GM12878 (cell line): ENCODE data around the gene CSF1R. TPM values are rescaled to one million over a fixed set of nuclear protein-coding genes. Genes with fewer than 3 reads are reported as not detected.

Source experiments
- ATAC-seq: fragments of 200-7000 bp; cut with Tn5 transposase; 3 replicates; pipeline ENCODE4 v1.9.1; 2020; ENCODE audit warnings: mild to moderate bottlenecking, moderate library complexity
- BruUV-seq: library from RNA; stranded (reverse); fragments of 400-500 nt; replicated peaks from 2 replicates; lab custom pipeline; 2021; lab: Mats Ljungman, UMichigan
- CTCF ChIA-PET: fragments of 300-600 bp; sonication (Branson Sonifier 250); formaldehyde crosslinking; extraction: SDS; loops from one replicate; lab custom pipeline; 2021; ENCODE audit warnings: inconsistent platforms; lab: Yijun Ruan, JAX
- POLR2A ChIA-PET: fragments of 350-600 bp; formaldehyde crosslinking; extraction: SDS; loops from one replicate; lab custom pipeline; 2021; ENCODE audit warnings: inconsistent platforms; lab: Charles Lee
- RAD21 ChIA-PET: fragments of 300-600 bp; sonication (Branson Sonifier 250); formaldehyde crosslinking; loops from one replicate; lab custom pipeline; 2023; ENCODE audit warnings: antibody characterized with exemption; ENCODE audit not compliant: unreplicated experiment; lab: Charles Lee
- SMC1A ChIA-PET: fragments of 300-600 bp; sonication (Branson Sonifier 250); formaldehyde crosslinking; loops from one replicate; lab custom pipeline; 2023; ENCODE audit not compliant: unreplicated experiment, uncharacterized antibody; lab: Charles Lee
- DNase-seq: peaks from one replicate; pipeline ENCODE4 v3.0.0-alpha.2; 2011; ENCODE audit warnings: low read depth, low spot score
- FAIRE-seq: peaks from 3 replicates; lab custom pipeline; 2011; peaks lifted over from hg19 to GRCh38; lab: Jason Lieb, UNC
- H2AFZ ChIP-seq: 2 replicates; pipeline ENCODE4 v1.6.0; 2011; ENCODE audit warnings: low read depth, low read length, control low read depth; ENCODE audit not compliant: control insufficient read depth
- H3K27ac ChIP-seq: 2 replicates; pipeline ENCODE4 v1.5.1; 2011; ENCODE audit warnings: control low read depth; ENCODE audit not compliant: control insufficient read depth, insufficient read depth
- H3K27me3 ChIP-seq, 2 experiments: replicated peaks in 1 of 2; 2 replicates each; pipeline versions ENCODE4 v1.6.0 to v1.6.1; 2011; ENCODE audit warnings: low read length in 1 of 2; ENCODE audit not compliant: control insufficient read depth in 2 of 2, insufficient read depth in 2 of 2
- H3K36me3 ChIP-seq, 2 experiments: 2 replicates each; pipeline ENCODE4 v1.5.1; 2011; ENCODE audit warnings: low read length in 1 of 2; ENCODE audit not compliant: control insufficient read depth in 2 of 2, insufficient read depth in 2 of 2
- H3K4me1 ChIP-seq: 2 replicates; pipeline ENCODE4 v1.6.1; 2011; ENCODE audit warnings: mild to moderate bottlenecking, low read length, moderate library complexity, mixed read lengths; ENCODE audit not compliant: control insufficient read depth, insufficient read depth
- H3K4me2 ChIP-seq: 2 replicates; pipeline ENCODE4 v1.6.0; 2011; ENCODE audit warnings: control low read depth; ENCODE audit not compliant: control insufficient read depth, insufficient read depth
- H3K4me3 ChIP-seq: fragments of 200-600 bp; sonication (generic); 2 replicates; pipeline ENCODE4 v1.5.1; 2016
- H3K79me2 ChIP-seq: 2 replicates; pipeline ENCODE4 v1.6.0; 2011; ENCODE audit warnings: low read length; ENCODE audit not compliant: control insufficient read depth, insufficient read depth
- H3K9ac ChIP-seq: 2 replicates; pipeline ENCODE4 v1.8.0; 2011; ENCODE audit warnings: low read length, control low read depth, mixed read lengths; ENCODE audit not compliant: control insufficient read depth, insufficient read depth
- H3K9me3 ChIP-seq: replicated peaks from 3 replicates; pipeline ENCODE4 v1.5.1; 2011; ENCODE audit warnings: mild to moderate bottlenecking, low read length; ENCODE audit not compliant: control insufficient read depth, insufficient read depth
- H4K20me1 ChIP-seq: 2 replicates; pipeline ENCODE4 v1.6.0; 2011; ENCODE audit not compliant: control insufficient read depth, insufficient read depth
- CEBPB ChIP-seq, 2 experiments: fragments of 150-350 bp in 1 of 2; IDR thresholded peaks; 2 replicates each; pipeline ENCODE4 v1.6.1; 2012 to 2014; ENCODE audit warnings: low read depth in 2 of 2, low read length in 2 of 2, borderline replicate concordance in 1 of 2, inconsistent platforms in 1 of 2
- FOXK2 ChIP-seq: fragments of 450-650 bp; IDR thresholded peaks from 2 replicates; pipeline ENCODE4 v1.6.1; 2017; ENCODE audit warnings: mild to moderate bottlenecking, moderate library complexity
- HDAC2 ChIP-seq: fragments of 200-600 bp; sonication (generic); IDR thresholded peaks from 2 replicates; pipeline ENCODE4 v1.6.1; 2017
- JUND ChIP-seq: IDR thresholded peaks from 2 replicates; pipeline ENCODE4 v1.6.1; 2012; ENCODE audit warnings: low read depth, mild to moderate bottlenecking, low read length, improper control_type of control experiment, moderate library complexity
- KAT2A ChIP-seq: conservative IDR thresholded peaks from 2 replicates; pipeline ENCODE4 v1.6.1; 2011; ENCODE audit warnings: low read depth, low read length; ENCODE audit not compliant: control insufficient read depth
- MEF2A ChIP-seq: IDR thresholded peaks from 2 replicates; pipeline ENCODE4 v1.6.1; 2011; ENCODE audit warnings: low read depth, mild to moderate bottlenecking, low read length, moderate library complexity; ENCODE audit not compliant: insufficient read depth
- MTA2 ChIP-seq: fragments of 450-650 bp; IDR thresholded peaks from 2 replicates; pipeline ENCODE4 v1.6.1; 2016; ENCODE audit warnings: low read depth, mild to moderate bottlenecking, moderate library complexity
- NR2F1 ChIP-seq: fragments of 450-650 bp; conservative IDR thresholded peaks from 2 replicates; pipeline ENCODE4 v1.6.1; 2017; ENCODE audit warnings: mild to moderate bottlenecking
- NRF1 ChIP-seq: conservative IDR thresholded peaks from 2 replicates; pipeline ENCODE4 v1.6.1; 2011; ENCODE audit warnings: mild to moderate bottlenecking, low read depth, low read length, improper control_type of control experiment
- RB1 ChIP-seq: fragments of 450-650 bp; formaldehyde crosslinking; IDR thresholded peaks from 2 replicates; pipeline ENCODE4 v1.6.1; 2017; ENCODE audit warnings: mild to moderate bottlenecking, borderline replicate concordance
- SP1 ChIP-seq: IDR thresholded peaks from one replicate; pipeline ENCODE4 v1.6.1; 2011; ENCODE audit warnings: low read depth, low read length
- YBX1 ChIP-seq: fragments of 450-650 bp; IDR thresholded peaks from 2 replicates; pipeline ENCODE4 v1.6.1; 2016; ENCODE audit warnings: antibody characterized with exemption
- YY1 ChIP-seq: IDR thresholded peaks from 2 replicates; pipeline ENCODE4 v1.6.1; 2011; ENCODE audit warnings: low read depth, mild to moderate bottlenecking, low read length
- ZBTB11 ChIP-seq: fragments of 450-650 bp; formaldehyde crosslinking; IDR thresholded peaks from 2 replicates; pipeline ENCODE4 v1.5.0; 2022; ENCODE audit warnings: mild to moderate bottlenecking, missing genetic modification characterization
- ZNF207 ChIP-seq: fragments of 450-650 bp; IDR thresholded peaks from 2 replicates; pipeline ENCODE4 v1.6.1; 2014; ENCODE audit warnings: antibody characterized with exemption, mild to moderate bottlenecking, borderline replicate concordance
- ZNF217 ChIP-seq: fragments of 450-650 bp; IDR thresholded peaks from 2 replicates; pipeline ENCODE4 v1.6.1; 2017; ENCODE audit warnings: antibody characterized with exemption, mild to moderate bottlenecking
- ZNF274 ChIP-seq: IDR thresholded peaks from one replicate; pipeline ENCODE4 v1.8.0; 2011; ENCODE audit not compliant: insufficient read length, insufficient read depth
- WGBS: methylation state at CpG from one replicate; pipeline ENCODE4 v1.1.6; 2016; ENCODE audit warnings: low lambda C conversion rate; ENCODE audit not compliant: insufficient replicate concordance, insufficient coverage; ENCODE audit errors: missing lambda C conversion rate; 5-methylcytosine and 5-hydroxymethylcytosine counted together
- in situ Hi-C: fragments of 300-500 bp; cut with MboI; formaldehyde crosslinking; loops from 9 replicates; pipeline ENCODE4 v1.14.3; 2018; ENCODE audit warnings: mixed read lengths
- intact Hi-C: fragments of 100-400 bp; cut with micrococcal nuclease; formaldehyde crosslinking; loops from one replicate; pipeline ENCODE4 v1.14.2; 2022; ENCODE audit not compliant: unreplicated experiment
- polyA plus RNA-seq, 11 experiments: library from polyadenylated mRNA; depleted of rRNA in 4 of 11; unstranded in 6 of 11; stranded (reverse) in 5 of 11; fragments of >200 nt; fragmentation: Nextera tagmentation in 4 of 11; fragmentation: Illumina TruSeq in 1 of 11; extraction: Ambion mirVana in 4 of 11; extraction: Trizol in 1 of 11; gene quantifications; 1 replicate in 1 of 11; 2 replicates in 10 of 11; pipeline versions ENCODE4 v1.2.1 to v1.2.3, GENCODE V29; 2011 to 2016; ENCODE audit warnings: inconsistent platforms in 2 of 11, missing spikeins in 2 of 11, low read depth in 1 of 11
- total RNA-seq, 4 experiments: library from RNA; depleted of rRNA in 3 of 4; stranded (reverse); fragments of >200 nt in 3 of 4; fragmentation: Illumina TruSeq in 1 of 4; extraction: Trizol in 1 of 4; gene quantifications; 2 replicates each; pipeline versions ENCODE4 v1.2.1 to v1.2.3, GENCODE V29; 2013 to 2021

Gene CSF1R
- total and polyA plus RNA-seq, 10 of the 15 experiments (the other 5 are each of a cell fraction or from before 2014, with no cell fraction given): 0.35 to 3.6 (median 1.2) TPM

- in situ Hi-C loops (no loop called here), intact Hi-C loops (no loop called here)
- H3K4me3 ChIP-seq: no peak overlapping the region
- H3K27me3 ChIP-seq: no peaks in the 10 kb centered on the region
- BruUV-seq: no TSS peak
- ATAC-seq: no peak
- H3K4me2 ChIP-seq: no peak overlapping the region
- ChIA-PET SMC1A (no interaction called here), CTCF (interaction anchor here (1.9 kb wide), 1 partner anchor 94 kb away, joined by 8 read pairs; no protein-coding TSS in a partner anchor), RAD21 (no interaction called here), POLR2A (no interaction called here)
- H3K27ac ChIP-seq: no peak overlapping the region
- FAIRE-seq: no peak
- WGBS: 45% methylated on average over 8 of the region's 8 CpGs
- H3K9me3 ChIP-seq: no peaks in the 10 kb centered on the region
- no peaks in the 10 kb centered on the region for H3K4me1 ChIP-seq
- H3K36me3 ChIP-seq: no peaks in the 10 kb centered on the region
- H2AFZ ChIP-seq: no peak overlapping the region
- H3K79me2 ChIP-seq: no peaks in the 10 kb centered on the region
- H4K20me1 ChIP-seq: no peaks in the 10 kb centered on the region
- TF ChIP-seq KAT2A: no peak
- no peak for TF ChIP-seq MTA2
- no peak for TF ChIP-seq FOXK2
- TF ChIP-seq MEF2A: no peak
- no peak for TF ChIP-seq NR2F1
- TF ChIP-seq YY1: no peak
- TF ChIP-seq ZNF207: no peak
- TF ChIP-seq NRF1: no peak
- no peak for TF ChIP-seq ZBTB11 (CRISPR knock-in tag)
- no peak for TF ChIP-seq YBX1
- TF ChIP-seq JUND: no peak
- TF ChIP-seq ZNF274: no peak
- no peak for TF ChIP-seq RB1
- no peak for TF ChIP-seq SP1
- no peak for TF ChIP-seq CEBPB (IDR thresholded peaks at IDR 0.05; ENCODE audit: borderline replicate concordance in 1 of 2, low read depth in 2 of 2, low read length in 2 of 2)
- TF ChIP-seq HDAC2: no peak
- TF ChIP-seq ZNF217: no peak
- no peak for DNase-seq
- H3K9ac ChIP-seq: no peak overlapping the region
Observed at GRCh38 chr5:150124596-150124995, 38.2 kb upstream of the CSF1R start.
